GM23248 (cell line): Measurements from ENCODE around the gene CCDC88C. TPM values are rescaled to one million over a fixed set of nuclear protein-coding genes. Genes with fewer than 3 reads are reported as not detected.
"Not testable (repeated sequence)": the region's sequence is repeated elsewhere in the genome, so short reads cannot be mapped to it uniquely, and the experiment has no call there.

Experiments
- DNase-seq: peaks from one replicate; pipeline ENCODE4 v3.0.0-alpha.2; 2015
- H2AFZ ChIP-seq: fragments of 200-600 bp; sonication (generic); 2 replicates; pipeline ENCODE4 v1.6.1; 2016; ENCODE audit warnings: antibody characterized with exemption
- H3F3A ChIP-seq: fragments of 200-600 bp; sonication (generic); 2 replicates; pipeline ENCODE4 v1.6.1; 2016; ENCODE audit warnings: mild to moderate bottlenecking, antibody characterized with exemption, mixed run types; ENCODE audit not compliant: insufficient read depth
- H3K27ac ChIP-seq: fragments of 200-600 bp; sonication (generic); 2 replicates; pipeline ENCODE4 v1.5.1; 2016; ENCODE audit warnings: mild to moderate bottlenecking
- H3K27me3 ChIP-seq: fragments of 200-600 bp; sonication (generic); replicated peaks from 2 replicates; pipeline ENCODE4 v1.6.1; 2016; ENCODE audit warnings: mild to moderate bottlenecking; ENCODE audit not compliant: insufficient read depth
- H3K36me3 ChIP-seq: fragments of 200-600 bp; sonication (generic); 2 replicates; pipeline ENCODE4 v1.6.1; 2016; ENCODE audit warnings: low read depth, mild to moderate bottlenecking
- H3K4me1 ChIP-seq: fragments of 200-600 bp; sonication (generic); 2 replicates; pipeline ENCODE4 v1.6.1; 2016; ENCODE audit warnings: mild to moderate bottlenecking; ENCODE audit not compliant: insufficient read depth
- H3K4me2 ChIP-seq: fragments of 200-600 bp; sonication (generic); one replicate; pipeline ENCODE4 v1.6.1; 2016; ENCODE audit warnings: mild to moderate bottlenecking; ENCODE audit not compliant: unreplicated experiment
- H3K4me3 ChIP-seq: fragments of 200-600 bp; sonication (generic); 2 replicates; pipeline ENCODE4 v1.5.1; 2016; ENCODE audit warnings: mild to moderate bottlenecking
- H3K79me2 ChIP-seq: fragments of 200-600 bp; sonication (generic); 2 replicates; pipeline ENCODE4 v1.6.1; 2016; ENCODE audit warnings: mild to moderate bottlenecking; ENCODE audit not compliant: insufficient read depth
- H3K9ac ChIP-seq: fragments of 200-600 bp; sonication (generic); 2 replicates; pipeline ENCODE4 v1.6.1; 2016; ENCODE audit warnings: mild to moderate bottlenecking
- H3K9me2 ChIP-seq: fragments of 200-600 bp; sonication (generic); 2 replicates; pipeline ENCODE4 v1.6.1; 2016; ENCODE audit warnings: mixed run types, mild to moderate bottlenecking, moderate library complexity; ENCODE audit not compliant: insufficient read depth
- H3K9me3 ChIP-seq: fragments of 200-600 bp; sonication (generic); one replicate; pipeline ENCODE4 v1.6.1; 2017; ENCODE audit warnings: low read depth
- H4K20me1 ChIP-seq: fragments of 200-600 bp; sonication (generic); 2 replicates; pipeline ENCODE4 v1.6.0; 2016; ENCODE audit not compliant: insufficient read depth
- EZH2 ChIP-seq: fragments of 200-600 bp; sonication (generic); IDR thresholded peaks from 2 replicates; pipeline ENCODE4 v1.6.1; 2018; ENCODE audit warnings: antibody characterized with exemption, mild to moderate bottlenecking; ENCODE audit not compliant: insufficient read depth, poor library complexity, severe bottlenecking
- EZH2phosphoT487 ChIP-seq: fragments of 200-600 bp; sonication (generic); IDR thresholded peaks from 2 replicates; pipeline ENCODE4 v1.6.1; 2018; ENCODE audit warnings: antibody characterized with exemption, moderate library complexity, mild to moderate bottlenecking, low read depth; ENCODE audit not compliant: insufficient read depth
- WGBS, 2 experiments: methylation state at CpG; one replicate each; pipeline ENCODE4 v1.1.6; 2015 to 2017; ENCODE audit warnings: low lambda C conversion rate in 2 of 2, low coverage in 1 of 2; ENCODE audit errors: missing lambda C conversion rate in 2 of 2; 5-methylcytosine and 5-hydroxymethylcytosine counted together
- in situ Hi-C: fragments of 300-500 bp; cut with MboI; formaldehyde crosslinking; loops from 2 replicates; pipeline ENCODE4 v1.15.0; 2020
- polyA plus RNA-seq: library from polyadenylated mRNA; unstranded; fragments of >200 nt; fragmentation: Nextera tagmentation; extraction: Ambion mirVana; gene quantifications from 2 replicates; pipeline ENCODE4 v1.2.1, GENCODE V29; 2016
- total RNA-seq: library from RNA; depleted of rRNA; stranded (reverse); fragments of >200 nt; shearing (Covaris generic); gene quantifications from 2 replicates; pipeline ENCODE4 v1.2.3, GENCODE V29; 2014

CCDC88C gene
- total and polyA plus RNA-seq, 2 experiments from 2014 or later, result not detected

DNA sequence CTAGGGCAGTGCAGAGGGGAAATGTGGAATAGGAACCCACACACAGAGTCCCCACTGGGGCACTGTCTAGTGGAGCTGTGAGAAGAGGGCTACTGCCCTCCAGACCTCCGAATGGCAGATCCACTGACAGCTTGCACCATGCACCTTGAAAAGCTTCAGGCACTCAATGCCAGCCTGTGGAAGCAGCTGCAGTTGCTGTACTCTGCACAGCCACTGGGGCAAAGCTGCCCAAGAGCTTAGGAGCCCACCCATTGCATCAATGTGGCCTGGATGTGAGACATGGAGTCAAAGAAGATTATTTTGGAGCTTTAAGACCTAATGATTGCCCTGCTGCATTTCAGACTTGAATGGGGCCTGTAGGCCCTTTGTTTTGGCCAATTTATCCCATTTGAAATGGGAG is 21.7 kb upstream of the CCDC88C start:
- no peak for TF ChIP-seq EZH2
- TF ChIP-seq EZH2phosphoT487, result no peak
- H3K79me2 ChIP-seq, result no peaks in the 10 kb centered on the region
- no peak overlapping the region for H3K27ac ChIP-seq
- no peaks in the 10 kb centered on the region for H3F3A ChIP-seq
- WGBS, 2 experiments, result 25 to 39% methylated on average over 1 of the region's 1 CpG
- no peak overlapping the region for H3K4me3 ChIP-seq
- H3K9me2 ChIP-seq, result no peaks in the 10 kb centered on the region
- no peaks in the 10 kb centered on the region for H3K4me1 ChIP-seq
- H3K4me2 ChIP-seq, result no peak overlapping the region
- in situ Hi-C loops, result no loop called here
- peaks cover 16% of the 10 kb centered on the region for H3K27me3 ChIP-seq
- H2AFZ ChIP-seq, result no peak overlapping the region
- no peak overlapping the region for H3K9ac ChIP-seq
- no peaks in the 10 kb centered on the region for H3K36me3 ChIP-seq
- DNase-seq, result no peak
- no peaks in the 10 kb centered on the region for H3K9me3 ChIP-seq
- no peaks in the 10 kb centered on the region for H4K20me1 ChIP-seq

DNA sequence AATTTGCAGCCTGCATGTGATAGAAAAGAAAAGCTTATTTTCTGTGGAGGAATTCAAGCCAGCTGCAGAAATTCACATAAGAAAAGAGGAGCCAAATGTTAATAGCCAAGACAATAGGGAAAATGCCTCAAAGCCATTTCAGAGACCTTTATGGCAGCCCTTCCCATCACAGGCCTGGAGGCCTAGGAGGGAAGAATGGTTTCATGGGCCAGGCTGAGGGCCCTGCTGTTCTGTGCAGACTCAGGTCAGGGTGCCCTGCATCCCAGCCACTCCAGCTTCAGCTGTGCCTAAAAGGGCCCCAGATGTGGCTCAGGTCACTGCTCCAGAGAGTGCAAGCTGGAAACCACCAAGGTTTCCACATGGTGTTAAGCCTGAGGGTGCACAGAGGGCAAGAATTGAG is 21.2 kb upstream of the CCDC88C start:
- Histone ChIP-seq H3K27ac (no peak overlapping the region), H3K9ac (no peak overlapping the region), H3K79me2 (no peaks in the 10 kb centered on the region), H4K20me1 (no peaks in the 10 kb centered on the region), H3K36me3 (no peaks in the 10 kb centered on the region), H3F3A (no peaks in the 10 kb centered on the region), H3K4me1 (no peaks in the 10 kb centered on the region), H3K4me3 (no peak overlapping the region), H2AFZ (no peak overlapping the region), H3K9me2 (no peaks in the 10 kb centered on the region), H3K27me3 (peaks cover 11% of the 10 kb centered on the region; the same call in 1 of the 2 replicates), H3K9me3 (no peaks in the 10 kb centered on the region), H3K4me2 (no peak overlapping the region)
- TF ChIP-seq EZH2, result no peak
- TF ChIP-seq EZH2phosphoT487, result no peak
- in situ Hi-C loops, result no loop called here
- no peak for DNase-seq

DNA sequence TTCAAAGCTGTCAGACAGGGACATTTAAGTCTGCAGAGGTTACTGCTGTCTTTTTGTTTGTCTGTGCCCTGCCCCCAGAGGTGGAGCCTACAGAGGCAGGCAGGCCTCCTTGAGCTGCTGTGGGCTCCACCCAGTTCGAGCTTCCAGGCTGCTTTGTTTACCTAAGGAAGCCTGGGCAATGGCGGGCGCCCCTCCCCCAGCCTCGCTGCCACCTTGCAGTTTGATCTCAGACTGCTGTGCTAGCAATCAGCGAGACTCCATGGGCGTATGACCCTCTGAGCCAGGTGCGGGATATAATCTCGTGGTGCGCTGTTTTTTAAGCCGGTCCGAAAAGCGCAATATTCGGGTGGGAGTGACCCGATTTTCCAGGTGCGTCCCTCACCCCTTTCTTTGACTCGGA is 18.6 kb upstream of the CCDC88C start:
- DNase-seq, H3F3A ChIP-seq, H3K27ac ChIP-seq, H3K4me2 ChIP-seq, H3K36me3 ChIP-seq, H3K4me3 ChIP-seq, H3K4me1 ChIP-seq, H3K9ac ChIP-seq, H3K79me2 ChIP-seq, H3K27me3 ChIP-seq, in situ Hi-C loops, H2AFZ ChIP-seq, H3K9me3 ChIP-seq, H3K9me2 ChIP-seq, H4K20me1 ChIP-seq: not testable (repeated sequence)
- WGBS, 2 experiments, result 75 to 78% methylated on average over 14 to 16 of the region's 16 CpGs

DNA sequence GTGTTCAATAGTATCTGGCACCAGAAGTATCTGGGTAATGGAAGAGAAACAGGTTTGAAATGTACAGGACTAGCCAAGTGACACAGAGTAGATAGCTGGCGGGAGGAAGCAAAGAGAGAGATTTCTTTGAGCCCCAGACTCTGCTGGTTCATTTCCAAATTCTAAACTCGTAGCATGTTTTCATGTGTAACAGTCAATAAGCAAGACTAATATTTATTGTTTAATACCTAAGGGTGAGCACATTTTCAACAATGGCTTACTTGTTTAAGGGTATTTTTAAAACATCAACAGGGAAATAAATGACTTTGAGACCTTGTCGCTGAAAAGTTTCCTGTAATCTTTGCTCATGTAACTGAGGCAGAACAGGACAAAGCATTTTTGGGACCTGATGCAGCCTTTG is 11.8 kb upstream of the CCDC88C start:
- Histone ChIP-seq H3F3A (no peaks in the 10 kb centered on the region), H3K79me2 (no peaks in the 10 kb centered on the region), H3K4me2 (no peak overlapping the region), H2AFZ (no peak overlapping the region), H3K9me3 (no peaks in the 10 kb centered on the region), H3K9me2 (no peaks in the 10 kb centered on the region), H3K4me1 (no peaks in the 10 kb centered on the region), H3K36me3 (no peaks in the 10 kb centered on the region), H3K27ac (no peak overlapping the region), H4K20me1 (no peaks in the 10 kb centered on the region), H3K9ac (no peak overlapping the region), H3K27me3 (0 out of 2 replicates have a peak, but pooled peaks cover 7% of the 10 kb centered on the region), H3K4me3 (no peak overlapping the region)
- WGBS, 2 experiments, result 58 to 74% methylated on average over 3 of the region's 3 CpGs
- no peak for DNase-seq
- in situ Hi-C loops, result no loop called here
- TF ChIP-seq EZH2 (no peak), EZH2phosphoT487 (no peak)

DNA sequence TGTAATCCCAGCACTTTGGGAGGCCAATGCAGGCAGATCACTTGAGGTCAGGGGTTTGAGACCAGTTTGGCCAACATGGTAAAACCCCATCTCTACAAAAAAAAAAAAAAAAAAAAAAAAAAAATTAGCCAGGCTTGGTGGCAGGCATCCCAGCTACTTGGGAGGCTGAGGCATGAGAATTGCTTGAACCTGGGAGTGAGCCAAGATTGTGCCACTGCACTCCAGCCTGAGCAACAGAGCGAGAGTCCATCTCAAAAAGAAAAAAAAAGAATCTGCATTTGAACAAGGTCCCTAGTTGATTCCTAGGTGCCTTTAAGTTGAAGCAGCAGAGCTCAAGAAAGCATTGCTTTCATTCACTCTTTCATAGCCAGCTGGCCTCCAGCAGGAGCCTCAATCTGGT is 11.3 kb upstream of the CCDC88C start:
- H3K4me1 ChIP-seq, H2AFZ ChIP-seq, H3K9ac ChIP-seq, H3K4me2 ChIP-seq, H3K27ac ChIP-seq, H3K36me3 ChIP-seq, H3F3A ChIP-seq, in situ Hi-C loops, H3K27me3 ChIP-seq, H3K9me2 ChIP-seq, H4K20me1 ChIP-seq, H3K4me3 ChIP-seq, H3K79me2 ChIP-seq, H3K9me3 ChIP-seq, DNase-seq: not testable (repeated sequence)
- WGBS, 2 experiments, result 68% methylated on average over 1 of the region's 1 CpG

DNA sequence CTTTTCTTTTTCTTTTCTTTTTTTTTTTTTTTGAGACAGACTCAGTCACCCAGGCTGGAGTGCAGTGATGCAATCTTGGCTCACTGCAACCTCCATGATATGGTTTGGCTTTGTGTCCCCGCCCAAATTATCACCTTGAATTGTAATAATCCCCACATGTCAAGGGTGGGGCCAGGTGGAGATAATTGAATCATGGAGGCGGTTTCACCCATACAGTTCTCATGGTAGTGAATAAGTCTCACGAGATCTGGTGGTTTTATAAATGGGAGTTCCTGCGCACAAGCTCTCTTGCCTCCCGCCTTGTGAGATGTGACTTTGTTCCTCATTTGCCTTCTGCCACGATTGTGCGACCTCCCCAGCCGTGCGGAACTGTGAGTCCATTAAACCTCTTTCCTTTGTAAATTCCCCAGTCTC is 7.9 kb upstream of the CCDC88C start:
- in situ Hi-C loops, H3K9me2 ChIP-seq, H3K4me3 ChIP-seq, H3K27me3 ChIP-seq, H3K4me2 ChIP-seq, DNase-seq, H3K27ac ChIP-seq, H4K20me1 ChIP-seq, H2AFZ ChIP-seq, H3F3A ChIP-seq, H3K9me3 ChIP-seq, H3K4me1 ChIP-seq, H3K79me2 ChIP-seq, H3K9ac ChIP-seq, H3K36me3 ChIP-seq: not testable (repeated sequence)
- WGBS, 2 experiments, result 67 to 70% methylated on average over 9 of the region's 9 CpGs
